ENCODE results near the gene ANKRD49.
A peak's percentile ranks its signal among the peaks of the same experiment; 100 is the strongest.

ANKRD49 gene

DNA sequence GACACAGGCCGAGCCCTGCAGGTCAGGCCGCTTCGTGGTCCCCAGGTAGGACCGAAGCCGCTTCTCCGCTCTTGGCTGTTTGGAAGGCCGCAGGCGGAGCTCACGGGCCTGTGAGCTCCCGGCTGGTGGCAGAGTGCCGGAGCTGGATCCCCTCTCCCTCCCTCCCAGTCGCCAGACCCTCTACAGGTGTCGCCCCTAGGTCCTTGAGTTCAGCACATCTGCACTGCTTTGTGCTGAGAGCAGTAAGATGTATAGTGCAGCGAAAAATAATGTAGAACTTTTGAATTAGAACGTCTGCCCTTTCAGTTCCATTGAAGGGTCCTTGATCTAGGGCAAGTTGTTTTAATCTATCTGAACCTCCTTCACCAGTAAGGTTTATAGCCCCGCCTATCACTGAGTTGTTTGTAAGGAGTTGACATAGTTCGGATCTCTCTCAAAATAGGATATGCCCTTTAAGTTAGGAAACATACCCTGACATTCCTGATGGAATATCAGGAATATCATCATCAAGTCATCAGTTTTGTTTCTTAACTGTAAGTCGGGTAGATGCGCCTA lies 419 bp downstream of the ANKRD49 start:
- peak overlapping the region; percentile 79 for H3K14ac ChIP-seq (ENCODE audit: low read length)
- peak; percentile 41 to 79 for DNase-seq
- H4K12ac ChIP-seq (ENCODE audit: low read depth, low read length), result peak overlapping the region; percentile 72
- peak overlapping the region; percentile 67 for H2BK5ac ChIP-seq (ENCODE audit: low read depth, low read length, poor library complexity)
- H3K79me1 ChIP-seq (ENCODE audit: low read length), result peaks cover 9% of the 10 kb centered on the region
- H2AK5ac ChIP-seq (ENCODE audit: low read length), result no peak overlapping the region
- no peaks in the 10 kb centered on the region for H3K4me1 ChIP-seq (ENCODE audit: control insufficient read depth in 1 of 2, insufficient read depth in 2 of 2, low read length in 2 of 2)
- H2AFZ ChIP-seq (ENCODE audit: insufficient read depth, low read length, poor library complexity), result peak overlapping the region; percentile 98
- H4K8ac ChIP-seq (ENCODE audit: low read depth, low read length), result peak overlapping the region; percentile 92
- H3K4ac ChIP-seq (ENCODE audit: low read depth, low read length), result peak overlapping the region; percentile 80
- H3K9ac ChIP-seq (ENCODE audit: low read length), result peak overlapping the region; percentile 81
- H3K27ac ChIP-seq (ENCODE audit: low read depth, low read length), result no peak overlapping the region
- no peak overlapping the region for H2BK12ac ChIP-seq (ENCODE audit: low read length)
- no peak overlapping the region for H3K23ac ChIP-seq (ENCODE audit: low read length)
- peak overlapping the region; percentile 90 for H3K4me3 ChIP-seq (ENCODE audit: low read depth, low read length)
- H3K18ac ChIP-seq (ENCODE audit: low read length), result peak overlapping the region; percentile 64
- H3K79me2 ChIP-seq (ENCODE audit: control insufficient read depth, insufficient read depth, low read length, poor library complexity), result peaks cover 3% of the 10 kb centered on the region
- H3K4me2 ChIP-seq (ENCODE audit: low read length), result peak overlapping the region; percentile 62
- H3K27me3 ChIP-seq (ENCODE audit: insufficient read depth, low read length), result no peaks in the 10 kb centered on the region
- WGBS (ENCODE audit: extremely low coverage, insufficient coverage, insufficient read length), result no CpG with 5 or more reads among the region's 19 CpGs
- peak overlapping the region; percentile 64 for H4K91ac ChIP-seq (ENCODE audit: low read depth, low read length)
- H3K36me3 ChIP-seq (ENCODE audit: control insufficient read depth in 1 of 2, insufficient read depth in 2 of 2, low read length in 2 of 2), result peaks cover 3 to 4% of the 10 kb centered on the region in 2 experiments
- no peak overlapping the region for H2BK120ac ChIP-seq (ENCODE audit: insufficient read depth, low read length, poor library complexity)
- H3K9me3 ChIP-seq (ENCODE audit: insufficient read depth, low read depth, low read length), result no peaks in the 10 kb centered on the region

DNA sequence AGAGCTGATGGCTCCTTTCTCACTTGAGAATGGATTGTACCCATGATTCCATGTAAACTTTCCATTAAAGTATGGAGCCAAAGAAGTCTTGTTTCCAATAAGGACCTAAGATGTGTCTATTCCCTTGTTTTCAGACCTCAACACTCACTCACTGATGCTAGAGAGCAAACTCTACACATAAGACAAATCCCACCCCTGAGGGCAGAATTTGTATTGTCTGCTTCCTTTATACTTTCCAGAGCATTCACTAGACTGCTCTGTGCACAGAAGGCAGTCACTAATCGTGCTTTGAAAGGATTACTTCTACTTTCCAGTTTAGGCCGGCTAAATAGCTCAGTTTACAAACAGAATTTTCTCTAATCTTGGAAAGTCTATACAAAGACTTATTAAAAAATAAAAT lies 6.4 kb downstream of the ANKRD49 start:
- Histone ChIP-seq H3K79me2 (ENCODE audit: control insufficient read depth, insufficient read depth, low read length, poor library complexity) (no peaks in the 10 kb centered on the region), H3K27ac (ENCODE audit: low read depth, low read length) (no peak overlapping the region), H4K8ac (ENCODE audit: low read depth, low read length) (no peak overlapping the region), H2BK12ac (ENCODE audit: low read length) (no peak overlapping the region), H3K36me3 (ENCODE audit: control insufficient read depth in 1 of 2, insufficient read depth in 2 of 2, low read length in 2 of 2) (peaks cover 3 to 4% of the 10 kb centered on the region in 2 experiments), H2AK5ac (ENCODE audit: low read length) (no peak overlapping the region), H3K4ac (ENCODE audit: low read depth, low read length) (no peak overlapping the region), H3K18ac (ENCODE audit: low read length) (no peak overlapping the region), H2AFZ (ENCODE audit: insufficient read depth, low read length, poor library complexity) (no peak overlapping the region), H4K91ac (ENCODE audit: low read depth, low read length) (no peak overlapping the region), H3K9me3 (ENCODE audit: insufficient read depth, low read depth, low read length) (no peaks in the 10 kb centered on the region), H3K14ac (ENCODE audit: low read length) (no peak overlapping the region), H3K27me3 (ENCODE audit: insufficient read depth, low read length) (no peaks in the 10 kb centered on the region), H3K79me1 (ENCODE audit: low read length) (no peaks in the 10 kb centered on the region), H3K23ac (ENCODE audit: low read length) (no peak overlapping the region), H3K4me3 (ENCODE audit: low read depth, low read length) (no peak overlapping the region), H2BK120ac (ENCODE audit: insufficient read depth, low read length, poor library complexity) (no peak overlapping the region), H3K9ac (ENCODE audit: low read length) (no peak overlapping the region), H3K4me1 (ENCODE audit: control insufficient read depth in 1 of 2, insufficient read depth in 2 of 2, low read length in 2 of 2) (no peaks in the 10 kb centered on the region), H3K4me2 (ENCODE audit: low read length) (no peak overlapping the region), H4K12ac (ENCODE audit: low read depth, low read length) (no peak overlapping the region), H2BK5ac (ENCODE audit: low read depth, low read length, poor library complexity) (no peak overlapping the region)
- DNase-seq, result no peak
- no CpG with 5 or more reads among the region's 2 CpGs for WGBS (ENCODE audit: extremely low coverage, insufficient coverage, insufficient read length)

DNA sequence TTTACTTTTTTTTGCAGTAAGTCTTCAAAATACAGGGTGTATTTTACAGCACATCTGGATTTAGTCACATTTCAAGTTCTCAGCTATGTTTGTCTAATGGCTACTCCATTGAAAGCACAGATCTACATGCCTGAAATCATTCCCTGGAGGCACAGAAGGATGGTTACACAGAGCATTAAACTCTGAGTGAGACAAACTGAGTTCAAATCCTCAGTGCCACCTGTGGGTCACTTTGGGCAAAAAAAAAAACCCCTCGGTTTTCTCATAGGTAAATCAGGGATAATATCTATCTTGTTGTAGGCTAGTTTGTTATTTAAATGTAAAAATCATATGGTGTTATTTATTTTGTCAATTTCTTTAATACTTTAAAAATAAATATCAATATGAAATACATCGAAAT lies 7.7 kb downstream of the ANKRD49 start:
- no peak overlapping the region for H3K14ac ChIP-seq (ENCODE audit: low read length)
- DNase-seq, result peak; percentile 8 to 68
- H3K4me3 ChIP-seq (ENCODE audit: low read depth, low read length), result no peak overlapping the region
- no peak overlapping the region for H3K23ac ChIP-seq (ENCODE audit: low read length)
- H2BK120ac ChIP-seq (ENCODE audit: insufficient read depth, low read length, poor library complexity), result no peak overlapping the region
- no peak overlapping the region for H3K18ac ChIP-seq (ENCODE audit: low read length)
- no peaks in the 10 kb centered on the region for H3K4me1 ChIP-seq (ENCODE audit: control insufficient read depth in 1 of 2, insufficient read depth in 2 of 2, low read length in 2 of 2)
- no peak overlapping the region for H2BK5ac ChIP-seq (ENCODE audit: low read depth, low read length, poor library complexity)
- H3K4ac ChIP-seq (ENCODE audit: low read depth, low read length), result no peak overlapping the region
- H3K79me2 ChIP-seq (ENCODE audit: control insufficient read depth, insufficient read depth, low read length, poor library complexity), result no peaks in the 10 kb centered on the region
- H3K27me3 ChIP-seq (ENCODE audit: insufficient read depth, low read length), result no peaks in the 10 kb centered on the region
- WGBS (ENCODE audit: extremely low coverage, insufficient coverage, insufficient read length), result no CpG with 5 or more reads among the region's 2 CpGs
- no peak overlapping the region for H2BK12ac ChIP-seq (ENCODE audit: low read length)
- no peak overlapping the region for H4K12ac ChIP-seq (ENCODE audit: low read depth, low read length)
- H3K79me1 ChIP-seq (ENCODE audit: low read length), result no peaks in the 10 kb centered on the region
- H3K9ac ChIP-seq (ENCODE audit: low read length), result no peak overlapping the region
- H3K4me2 ChIP-seq (ENCODE audit: low read length), result no peak overlapping the region
- no peak overlapping the region for H4K8ac ChIP-seq (ENCODE audit: low read depth, low read length)
- H2AK5ac ChIP-seq (ENCODE audit: low read length), result no peak overlapping the region
- H2AFZ ChIP-seq (ENCODE audit: insufficient read depth, low read length, poor library complexity), result no peak overlapping the region
- H3K36me3 ChIP-seq (ENCODE audit: control insufficient read depth in 1 of 2, insufficient read depth in 2 of 2, low read length in 2 of 2), result peaks cover 3 to 4% of the 10 kb centered on the region in 2 experiments
- no peak overlapping the region for H3K27ac ChIP-seq (ENCODE audit: low read depth, low read length)
- no peaks in the 10 kb centered on the region for H3K9me3 ChIP-seq (ENCODE audit: insufficient read depth, low read depth, low read length)
- no peak overlapping the region for H4K91ac ChIP-seq (ENCODE audit: low read depth, low read length)

DNA sequence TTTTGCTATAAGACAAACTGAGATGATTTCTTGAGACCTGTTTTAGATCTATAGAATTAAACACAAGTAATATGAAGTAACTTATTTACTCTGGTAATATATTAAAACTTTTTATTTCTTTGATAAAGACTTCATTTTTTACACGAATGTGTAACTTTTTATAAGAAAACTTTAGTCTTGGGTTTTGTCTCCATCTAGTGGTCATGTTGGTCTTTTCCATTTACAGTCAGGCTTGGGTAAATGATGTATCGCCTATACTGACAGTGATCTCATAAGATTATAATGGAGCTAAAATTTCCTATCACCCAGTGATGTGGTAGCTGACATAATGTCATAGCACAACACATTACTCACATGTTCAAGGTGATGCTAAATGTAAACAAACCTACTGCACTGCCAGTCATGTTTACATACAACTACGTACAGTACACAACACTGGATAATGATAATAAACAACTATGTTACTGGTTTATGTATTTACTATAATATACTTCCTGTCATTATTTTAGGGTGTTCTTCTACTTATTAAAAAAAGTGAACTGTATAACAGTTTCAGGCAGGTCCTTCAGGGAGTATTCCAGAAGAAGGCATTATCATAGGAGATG lies 11.0 kb downstream of the ANKRD49 start:
- H4K8ac ChIP-seq (ENCODE audit: low read depth, low read length), result no peak overlapping the region
- no peak overlapping the region for H3K27ac ChIP-seq (ENCODE audit: low read depth, low read length)
- H3K18ac ChIP-seq (ENCODE audit: low read length), result no peak overlapping the region
- H3K4me2 ChIP-seq (ENCODE audit: low read length), result no peak overlapping the region
- H4K91ac ChIP-seq (ENCODE audit: low read depth, low read length), result no peak overlapping the region
- H3K27me3 ChIP-seq (ENCODE audit: insufficient read depth, low read length), result no peaks in the 10 kb centered on the region
- H3K4ac ChIP-seq (ENCODE audit: low read depth, low read length), result no peak overlapping the region
- no peak overlapping the region for H3K4me3 ChIP-seq (ENCODE audit: low read depth, low read length)
- H3K9me3 ChIP-seq (ENCODE audit: insufficient read depth, low read depth, low read length), result no peaks in the 10 kb centered on the region
- peak in 1 of 2 donors; percentile 89 for DNase-seq
- H4K12ac ChIP-seq (ENCODE audit: low read depth, low read length), result no peak overlapping the region
- H3K14ac ChIP-seq (ENCODE audit: low read length), result no peak overlapping the region
- no peak overlapping the region for H2AK5ac ChIP-seq (ENCODE audit: low read length)
- no peaks in the 10 kb centered on the region for H3K79me1 ChIP-seq (ENCODE audit: low read length)
- no CpG with 5 or more reads among the region's 3 CpGs for WGBS (ENCODE audit: extremely low coverage, insufficient coverage, insufficient read length)
- no peak overlapping the region for H3K23ac ChIP-seq (ENCODE audit: low read length)
- no peaks in the 10 kb centered on the region for H3K36me3 ChIP-seq (ENCODE audit: control insufficient read depth in 1 of 2, insufficient read depth in 2 of 2, low read length in 2 of 2)
- no peak overlapping the region for H2BK120ac ChIP-seq (ENCODE audit: insufficient read depth, low read length, poor library complexity)
- H2BK5ac ChIP-seq (ENCODE audit: low read depth, low read length, poor library complexity), result no peak overlapping the region
- no peak overlapping the region for H2AFZ ChIP-seq (ENCODE audit: insufficient read depth, low read length, poor library complexity)
- H2BK12ac ChIP-seq (ENCODE audit: low read length), result no peak overlapping the region
- H3K79me2 ChIP-seq (ENCODE audit: control insufficient read depth, insufficient read depth, low read length, poor library complexity), result no peaks in the 10 kb centered on the region
- H3K9ac ChIP-seq (ENCODE audit: low read length), result no peak overlapping the region
- no peaks in the 10 kb centered on the region for H3K4me1 ChIP-seq (ENCODE audit: control insufficient read depth in 1 of 2, insufficient read depth in 2 of 2, low read length in 2 of 2)
